ENCODE data around the gene CRAMP1.

Gene CRAMP1

GRCh38 chr16:1597154-1597553 is 15.0 kb upstream of the CRAMP1 start:
- no peak for DNase-seq

- DNase-seq, result no peak
Measured at GRCh38 chr16:1601031-1601430, 11.1 kb upstream of the CRAMP1 start.

DNA sequence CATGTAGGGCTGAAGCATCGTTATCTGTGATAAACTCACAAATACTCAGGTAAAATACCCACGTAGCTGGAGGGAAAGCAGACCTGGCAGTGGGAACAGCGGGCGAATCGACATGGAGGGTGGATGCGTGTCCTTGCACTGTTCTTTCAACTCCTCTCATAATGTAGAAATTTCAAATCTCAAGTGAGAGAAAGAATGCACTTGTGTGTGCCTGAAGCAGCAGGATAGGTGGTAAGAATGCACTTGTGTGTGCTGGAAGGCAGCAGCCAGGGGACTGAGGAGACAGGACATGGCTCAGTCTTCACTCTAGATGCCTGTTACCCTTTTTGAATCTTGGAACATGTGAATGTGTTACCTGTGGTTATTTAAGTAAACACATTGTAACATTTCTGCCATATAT is 10.7 kb upstream of the CRAMP1 start:
- no peak for DNase-seq

GRCh38 chr16:1602285-1602684 is 9.9 kb upstream of the CRAMP1 start:
- no peak for DNase-seq

GRCh38 chr16:1606774-1607173 is 5.4 kb upstream of the CRAMP1 start:
- DNase-seq, result no peak

DNA sequence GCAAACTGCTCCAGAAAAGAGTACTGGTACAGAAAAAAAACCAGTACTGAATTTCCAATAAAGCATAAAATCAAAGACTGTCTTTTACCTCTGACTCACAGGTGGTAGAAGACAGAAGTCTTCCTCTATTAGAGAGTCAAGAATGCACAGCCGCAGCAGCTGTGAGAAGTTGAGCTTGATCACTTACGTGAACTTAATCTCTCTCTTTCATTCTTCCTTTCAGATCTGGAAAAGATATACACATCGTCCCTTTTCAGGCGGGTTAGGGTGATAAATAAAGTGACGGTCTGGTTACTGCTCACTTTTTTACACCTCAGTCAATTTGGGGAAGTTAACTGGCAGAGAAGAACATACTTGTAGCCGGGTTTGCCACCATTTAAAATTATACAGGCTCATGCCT is 4.2 kb upstream of the CRAMP1 start:
- no peak for DNase-seq

GRCh38 chr16:1610071-1610898 is 1.9 kb upstream of the CRAMP1 start:
- peak; percentile 89 to 96 (median 94) for DNase-seq

DNA sequence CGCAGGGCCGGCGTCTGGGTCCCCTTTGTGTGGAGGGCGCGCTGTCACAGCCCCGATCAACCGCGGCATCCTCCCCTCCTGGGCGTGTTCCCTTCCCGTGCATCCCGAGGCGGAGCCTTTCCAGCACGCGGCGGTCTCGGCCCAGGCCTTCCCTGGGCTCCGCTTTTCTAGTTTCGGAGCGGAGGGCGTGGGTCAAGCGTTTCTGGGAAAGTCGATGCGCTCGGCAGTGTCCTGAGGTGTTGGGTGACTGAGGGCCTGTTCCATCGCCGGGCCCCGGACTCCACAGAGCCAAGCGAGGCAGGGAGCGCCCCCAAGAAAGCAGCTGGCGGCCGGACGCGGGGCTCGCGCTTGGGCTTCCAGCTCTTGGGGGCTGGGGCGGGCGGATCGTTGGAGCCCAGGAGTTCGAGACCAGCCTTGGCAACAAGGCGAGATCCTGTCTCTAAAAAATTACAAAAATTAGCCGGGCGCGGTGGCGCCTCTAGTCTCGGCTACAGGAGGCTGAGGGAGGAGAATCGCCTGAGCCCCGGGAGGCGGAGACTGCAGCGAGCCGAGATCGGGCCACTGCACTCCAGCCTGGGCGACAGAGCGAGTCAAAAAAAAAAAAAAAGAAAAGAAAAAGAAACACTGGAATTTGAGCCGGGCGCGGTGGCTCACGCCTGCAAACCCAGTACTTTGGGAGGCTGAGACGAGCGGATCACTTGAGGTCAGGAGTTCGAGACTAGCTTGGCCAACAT is 1.1 kb upstream of the CRAMP1 start:
- DNase-seq, result no peak

DNA sequence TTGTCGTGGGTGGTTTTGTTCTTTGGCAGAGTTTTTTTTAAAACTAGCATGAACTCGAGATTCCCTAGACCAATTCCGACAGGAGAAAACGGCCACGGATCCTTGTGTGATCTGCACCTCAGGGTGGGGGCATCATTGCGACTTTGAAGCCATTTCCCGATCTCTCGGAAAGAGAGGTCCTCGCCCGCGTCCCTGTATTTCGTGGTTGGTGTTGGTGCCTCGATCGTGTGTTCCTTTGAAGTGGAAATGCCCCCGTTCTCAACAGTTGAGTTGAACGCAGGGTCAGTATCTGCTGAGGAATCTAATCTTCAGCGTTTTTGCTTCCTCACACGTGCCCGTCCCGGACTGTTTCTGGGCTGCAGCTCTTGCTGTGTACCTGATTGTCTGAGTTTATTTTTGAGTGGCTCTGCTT is 1.1 kb downstream of the CRAMP1 start:
- DNase-seq, result peak; percentile 21 to 49 (median 34)

DNA sequence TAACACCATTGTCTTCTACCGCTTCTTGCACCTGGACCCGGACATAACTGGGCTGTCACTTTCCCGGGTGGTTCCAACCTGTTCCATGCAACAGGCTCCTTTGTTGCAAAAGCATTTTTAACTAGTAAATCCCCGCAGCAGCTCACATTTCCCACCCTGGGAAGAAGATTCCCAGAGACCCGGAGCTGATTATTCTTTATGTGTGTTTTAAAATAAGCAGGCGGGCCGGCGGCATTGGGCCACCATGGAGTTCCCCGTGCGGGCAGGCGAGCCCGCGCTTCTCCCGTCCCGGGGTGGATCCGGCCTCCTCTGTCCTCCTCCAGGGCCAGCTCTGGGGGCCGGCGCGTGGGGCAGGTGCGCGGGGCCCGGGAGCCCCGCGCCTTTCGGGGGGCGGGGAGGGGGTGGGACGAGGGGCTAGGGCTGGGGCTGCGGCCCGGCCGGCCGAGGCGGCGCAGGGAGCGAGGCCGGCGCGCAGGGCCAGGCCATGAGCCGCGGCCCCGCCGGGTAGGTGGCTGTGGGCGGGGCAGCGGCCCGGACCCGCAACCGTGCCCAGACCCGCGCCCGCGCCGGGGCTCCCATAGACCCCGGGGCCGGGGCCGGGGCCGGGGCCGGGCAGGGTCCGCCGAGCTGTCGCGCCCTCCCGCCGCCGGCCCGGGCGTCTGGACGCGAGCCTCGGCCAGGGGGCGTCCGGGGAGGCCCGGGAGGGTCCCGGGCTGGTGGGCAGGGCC is 1.7 kb downstream of the CRAMP1 start:
- peak; percentile 23 to 75 (median 48) for DNase-seq

GRCh38 chr16:1614456-1615102 is 2.4 kb downstream of the CRAMP1 start:
- DNase-seq, result peak; percentile 37 to 72 (median 55)

DNA sequence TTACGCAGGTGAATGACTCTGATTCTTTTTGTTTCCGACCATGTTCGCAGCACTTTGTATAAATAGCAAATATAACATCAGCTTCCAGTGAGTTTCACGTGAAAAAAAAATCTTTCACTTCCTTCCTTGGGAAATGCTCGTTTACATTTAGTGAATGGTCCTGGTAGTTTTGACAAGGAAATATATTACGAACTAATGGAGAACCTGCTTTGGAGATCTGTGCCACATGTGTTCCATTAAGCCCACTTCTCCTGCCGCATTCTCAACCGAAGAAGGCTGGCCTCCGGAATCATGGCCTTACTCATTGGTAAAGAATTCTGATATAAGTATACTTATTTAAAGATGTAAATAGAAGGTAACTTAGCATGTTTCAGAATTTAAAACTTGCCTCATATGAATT is 3.6 kb downstream of the CRAMP1 start:
- no peak for DNase-seq

DNA sequence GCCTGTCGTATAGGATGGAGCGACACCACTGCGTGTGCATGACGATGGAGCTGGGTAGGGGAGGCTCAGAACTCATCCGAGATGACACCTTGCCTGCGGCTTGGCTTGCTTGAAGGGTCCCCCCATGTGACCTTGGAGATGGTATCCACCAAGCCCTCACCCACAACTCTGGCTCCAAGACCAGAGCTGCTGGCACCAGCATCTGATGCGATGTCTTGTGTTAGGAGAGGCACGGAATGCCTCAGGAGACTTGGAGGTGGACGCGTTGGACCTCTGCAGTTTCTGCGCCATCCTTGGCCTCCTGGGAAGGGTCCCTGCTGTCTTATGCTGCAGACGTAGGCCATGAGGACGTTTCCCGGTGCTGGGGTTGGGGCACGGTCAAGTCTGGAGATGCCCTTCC is 7.8 kb downstream of the CRAMP1 start:
- DNase-seq, result no peak

DNA sequence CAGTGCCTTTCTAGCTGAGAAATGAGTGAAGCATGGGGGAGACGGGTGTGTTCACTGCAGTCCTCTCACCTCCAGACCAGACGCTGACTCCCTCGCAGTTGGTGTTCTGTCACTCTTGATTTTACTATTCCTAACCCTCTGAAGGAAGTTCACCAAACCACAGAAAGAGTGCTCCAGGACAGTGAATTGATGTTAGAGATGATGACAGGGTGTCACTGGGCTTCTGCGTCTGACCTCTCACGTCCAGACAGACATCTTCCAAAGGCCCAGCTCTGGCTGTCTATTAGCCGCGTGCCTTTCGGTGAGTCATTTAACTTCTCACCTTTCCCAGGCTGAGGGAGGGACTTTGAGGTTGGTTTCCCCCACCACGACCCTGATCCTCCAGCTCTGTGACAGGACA is 8.2 kb downstream of the CRAMP1 start:
- DNase-seq, result no peak

- no peak for DNase-seq
Measured at GRCh38 chr16:1621851-1622250, 9.7 kb downstream of the CRAMP1 start.

DNA sequence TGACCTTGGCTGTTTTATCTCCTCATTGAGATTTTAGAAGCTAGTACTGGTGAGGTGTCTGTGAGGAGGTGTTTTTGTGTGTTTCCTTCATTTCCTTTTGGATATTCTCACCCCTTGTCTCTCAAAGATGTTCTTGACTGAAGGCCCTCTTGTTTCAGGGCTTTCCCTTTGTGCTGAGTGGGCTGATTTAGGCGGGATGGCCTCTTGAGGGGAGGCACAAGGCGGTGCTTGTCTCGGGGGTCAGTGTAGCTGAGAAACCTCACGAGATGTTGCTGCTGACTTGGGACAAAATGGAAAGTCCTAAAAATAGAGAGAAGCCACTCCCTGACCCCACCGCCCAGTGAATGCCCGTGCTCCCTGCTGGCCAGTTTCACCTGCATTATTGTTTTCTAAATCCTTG is 14.2 kb downstream of the CRAMP1 start:
- no peak for DNase-seq

- DNase-seq, result no peak
Measured at GRCh38 chr16:1626776-1627175, 14.6 kb downstream of the CRAMP1 start.

DNA sequence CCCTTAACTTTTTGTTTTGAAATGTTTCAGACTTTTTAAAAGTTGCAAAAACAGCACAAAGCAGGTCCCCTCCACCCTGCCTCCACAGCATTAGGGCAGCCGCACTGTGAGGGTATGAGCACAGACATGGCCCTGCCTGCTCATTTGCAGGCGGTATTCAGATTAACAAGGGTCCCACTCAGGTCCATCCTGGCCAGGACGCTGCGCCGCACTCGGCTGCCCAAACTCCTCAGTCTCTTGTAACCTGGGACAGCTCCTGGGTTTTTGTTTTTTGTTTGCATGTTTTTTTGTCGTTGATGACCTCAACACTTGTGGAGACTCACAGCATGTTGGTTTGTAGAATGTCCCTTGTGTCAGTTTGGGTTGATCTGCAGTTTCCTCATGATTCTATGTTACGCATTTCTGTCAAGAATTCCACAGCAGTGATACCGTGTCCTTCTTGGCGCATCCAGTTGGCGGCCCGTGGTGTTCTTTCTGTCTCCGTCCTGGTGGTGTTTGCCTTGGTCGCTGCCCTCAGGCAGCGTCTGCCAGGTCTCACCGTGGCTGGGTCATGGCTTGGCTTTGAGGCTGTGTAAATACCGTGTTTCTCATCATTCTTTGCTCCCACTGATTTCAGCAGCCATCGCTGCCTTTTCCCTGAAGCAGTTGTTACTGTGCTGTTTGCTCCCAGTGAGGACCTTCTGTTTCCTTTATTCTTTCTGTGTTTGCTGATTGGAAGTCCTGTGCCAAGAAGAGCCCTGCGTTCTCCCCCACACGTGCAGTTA is 18.5 kb downstream of the CRAMP1 start:
- no peak for DNase-seq

DNA sequence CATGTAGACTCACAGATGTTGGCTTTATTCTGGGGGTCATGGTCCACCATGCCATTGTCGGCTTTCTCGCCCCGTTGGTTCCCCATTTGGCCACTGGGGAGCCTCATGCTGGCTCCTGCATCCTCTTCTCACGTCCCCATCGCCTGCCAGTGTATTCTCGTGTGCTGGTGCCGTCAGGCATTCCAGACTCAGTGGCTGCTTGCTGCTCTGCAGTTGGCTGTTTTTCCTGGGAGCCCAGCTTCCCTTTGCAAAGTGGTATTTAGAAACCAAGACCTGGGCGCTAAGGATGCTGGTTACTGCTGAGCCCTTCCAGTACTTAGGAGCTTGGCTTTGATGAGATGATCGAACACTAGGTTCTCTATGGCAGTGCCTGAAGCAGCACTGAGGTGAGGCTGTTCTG is 19.1 kb downstream of the CRAMP1 start:
- no peak for DNase-seq

- no peak for DNase-seq
Measured at GRCh38 chr16:1631931-1632637, 19.9 kb downstream of the CRAMP1 start.

DNA sequence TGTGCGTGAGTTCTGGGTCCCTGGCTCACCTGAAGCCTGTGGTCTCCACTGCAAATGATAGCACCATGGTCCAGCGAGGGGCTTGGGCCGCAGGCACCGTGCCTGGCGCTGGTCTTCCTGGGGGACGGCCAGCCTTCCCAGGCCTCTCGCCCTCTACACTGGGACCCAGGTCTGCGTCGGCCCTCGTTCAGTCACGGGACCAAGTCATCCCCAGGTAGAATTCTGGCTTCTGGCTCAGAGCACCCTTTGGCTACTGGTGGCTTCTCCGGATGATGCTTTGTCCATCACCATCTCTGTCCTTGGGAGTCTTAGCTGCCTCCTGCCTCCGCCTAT is 20.4 kb downstream of the CRAMP1 start:
- no peak for DNase-seq

DNA sequence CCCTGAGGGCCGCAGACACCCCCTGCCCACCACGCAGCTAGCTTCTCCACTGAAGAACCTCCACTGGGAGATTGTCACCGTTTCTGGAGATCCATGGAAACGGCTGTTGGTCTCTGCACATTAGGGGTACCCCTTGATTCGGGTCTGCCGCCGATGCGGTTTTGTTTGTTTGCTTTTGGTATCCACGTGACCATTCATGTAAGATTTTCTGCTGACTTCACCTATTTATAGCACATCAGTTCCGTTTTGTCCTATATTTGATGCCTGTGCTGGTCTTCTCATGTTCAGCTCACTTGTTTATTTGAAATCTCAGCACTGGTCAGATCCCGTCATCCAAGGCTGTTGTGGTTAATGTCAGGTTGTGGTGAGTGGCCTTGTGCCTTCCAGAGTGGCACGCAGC is 21.1 kb downstream of the CRAMP1 start:
- no peak for DNase-seq

Data from suppressor macrophage (primary cell).